WTC11 (cell line): ENCODE measurements around the gene MEGF6. TPM values are rescaled to one million over a fixed set of nuclear protein-coding genes. Genes with fewer than 3 reads are reported as not detected.

Source experiments
- ATAC-seq: fragments of 200-7000 bp; cut with Tn5 transposase; 2 replicates; pipeline ENCODE4 v1.10.0; 2021; ENCODE audit warnings: mild to moderate bottlenecking, moderate library complexity
- CTCF ChIA-PET: fragments of 300-600 bp; sonication (Branson Sonifier 250); formaldehyde crosslinking; loops from one replicate; lab custom pipeline; 2021; ENCODE audit warnings: antibody characterized with exemption; lab: Charles Lee
- POLR2A ChIA-PET: fragments of 350-600 bp; sonication (Branson Sonifier 250); formaldehyde crosslinking; loops from one replicate; lab custom pipeline; 2021; ENCODE audit warnings: antibody characterized with exemption; lab: Charles Lee
- DNase-seq: peaks from one replicate; pipeline ENCODE4 v3.0.0; 2021; ENCODE audit warnings: low spot score
- H3K27ac Mint-ChIP-seq: 2 replicates; pipeline ENCODE4 v1.8.0; 2021; ENCODE audit warnings: mixed read lengths
- H3K27me3 Mint-ChIP-seq: 2 replicates; pipeline ENCODE4 v1.8.0; 2021; ENCODE audit warnings: low read depth, mild to moderate bottlenecking, moderate library complexity, mixed read lengths
- H3K36me3 Mint-ChIP-seq: 2 replicates; pipeline ENCODE4 v1.8.0; 2021; ENCODE audit warnings: mixed read lengths
- H3K4me1 Mint-ChIP-seq: 2 replicates; pipeline ENCODE4 v1.8.0; 2022; ENCODE audit warnings: mixed read lengths
- H3K4me3 Mint-ChIP-seq: 2 replicates; pipeline ENCODE4 v1.8.0; 2021; ENCODE audit warnings: mild to moderate bottlenecking, moderate library complexity, mixed read lengths
- H3K9me3 Mint-ChIP-seq: 2 replicates; pipeline ENCODE4 v1.8.0; 2021; ENCODE audit warnings: mixed read lengths
- ATF1 ChIP-seq: sonication (generic); formaldehyde crosslinking; IDR thresholded peaks from 2 replicates; pipeline ENCODE4 v1.8.1; 2023; ENCODE audit warnings: mild to moderate bottlenecking, moderate library complexity, missing genetic modification reagents
- ATF3 ChIP-seq: sonication (generic); formaldehyde crosslinking; conservative IDR thresholded peaks from 2 replicates; pipeline ENCODE4 v1.8.1; 2022; ENCODE audit warnings: mild to moderate bottlenecking, missing genetic modification reagents
- CREM ChIP-seq: sonication (generic); formaldehyde crosslinking; IDR thresholded peaks from 2 replicates; pipeline ENCODE4 v1.8.1; 2022; ENCODE audit warnings: mild to moderate bottlenecking, missing genetic modification reagents, moderate library complexity
- E2F4 ChIP-seq: sonication (generic); formaldehyde crosslinking; IDR thresholded peaks from 2 replicates; pipeline ENCODE4 v1.8.1; 2022; ENCODE audit warnings: low read depth, mild to moderate bottlenecking, moderate library complexity, missing genetic modification reagents, borderline replicate concordance
- ERG ChIP-seq: fragments of 250-450 bp; sonication (Bioruptor Pico); IDR thresholded peaks from 2 replicates; pipeline ENCODE4 v1.8.0; 2021; ENCODE audit warnings: mild to moderate bottlenecking
- GRHL2 ChIP-seq: fragments of 250-450 bp; sonication (Bioruptor Pico); IDR thresholded peaks from 2 replicates; pipeline ENCODE4 v1.8.0; 2022; ENCODE audit warnings: mild to moderate bottlenecking, moderate library complexity; ENCODE audit not compliant: insufficient replicate concordance, severe bottlenecking
- NFE2L1 ChIP-seq: sonication (generic); formaldehyde crosslinking; IDR thresholded peaks from 2 replicates; pipeline ENCODE4 v1.8.1; 2023; ENCODE audit warnings: missing genetic modification reagents
- NR3C1 ChIP-seq: sonication (generic); formaldehyde crosslinking; conservative IDR thresholded peaks from 2 replicates; pipeline ENCODE4 v1.8.1; 2023; ENCODE audit warnings: low read depth, mild to moderate bottlenecking, missing genetic modification reagents
- TCF7 ChIP-seq: sonication (generic); formaldehyde crosslinking; IDR thresholded peaks from 2 replicates; pipeline ENCODE4 v1.8.0; 2022; ENCODE audit warnings: mild to moderate bottlenecking, low read depth, missing genetic modification reagents, moderate library complexity
- TEAD1 ChIP-seq: sonication (generic); formaldehyde crosslinking; IDR thresholded peaks from 2 replicates; pipeline ENCODE4 v1.8.0; 2022; ENCODE audit warnings: mild to moderate bottlenecking, missing genetic modification reagents
- TEAD4 ChIP-seq: sonication (generic); formaldehyde crosslinking; IDR thresholded peaks from 2 replicates; pipeline ENCODE4 v1.8.0; 2022; ENCODE audit warnings: mild to moderate bottlenecking, missing genetic modification reagents
- ZBTB43 ChIP-seq: sonication (generic); formaldehyde crosslinking; IDR thresholded peaks from 2 replicates; pipeline ENCODE4 v1.8.1; 2023; ENCODE audit warnings: mild to moderate bottlenecking, missing genetic modification reagents
- ZMAT4 ChIP-seq: fragments of 250-450 bp; sonication (Bioruptor Pico); IDR thresholded peaks from 2 replicates; pipeline ENCODE4 v1.9.0; 2021; ENCODE audit warnings: mild to moderate bottlenecking
- ZNF138 ChIP-seq: sonication (generic); formaldehyde crosslinking; conservative IDR thresholded peaks from 2 replicates; pipeline ENCODE4 v1.8.1; 2022; ENCODE audit warnings: mild to moderate bottlenecking, moderate library complexity, missing genetic modification reagents
- ZNF219 ChIP-seq: sonication (generic); formaldehyde crosslinking; IDR thresholded peaks from 2 replicates; pipeline ENCODE4 v1.8.0; 2023; ENCODE audit warnings: missing genetic modification reagents, mild to moderate bottlenecking, borderline replicate concordance
- ZNF263 ChIP-seq: sonication (generic); formaldehyde crosslinking; IDR thresholded peaks from 2 replicates; pipeline ENCODE4 v1.8.1; 2022; ENCODE audit warnings: low read depth, mild to moderate bottlenecking, moderate library complexity, missing genetic modification reagents
- total RNA-seq: library from RNA; stranded (reverse); gene quantifications from 3 replicates; pipeline ENCODE4 v1.2.3, GENCODE V29; 2021
- TF ChIP-seq, protein P1 (sequence below): sonication (generic); formaldehyde crosslinking; IDR thresholded peaks from 2 replicates; pipeline ENCODE4 v1.8.1; 2022; ENCODE audit warnings: missing genetic modification reagents, borderline replicate concordance
- TF ChIP-seq, protein P2 (sequence below): sonication (generic); formaldehyde crosslinking; IDR thresholded peaks from 2 replicates; pipeline ENCODE4 v1.8.0; 2022; ENCODE audit warnings: mild to moderate bottlenecking, missing genetic modification reagents
- TF ChIP-seq, protein P3 (sequence below): sonication (generic); formaldehyde crosslinking; IDR thresholded peaks from 2 replicates; pipeline ENCODE4 v1.8.0; 2022; ENCODE audit warnings: mild to moderate bottlenecking, missing genetic modification reagents

The MEGF6 gene
- total RNA-seq, 1 experiment from 2014 or later = 24.9 TPM

GRCh38 chr1:3467096-3468036 is 143.9 kb downstream of the MEGF6 start:
- CTCF ChIA-PET = interaction anchor here (0.6 to 6.7 kb wide), 4 partner anchors 14 to 98 kb away, joined by 3 to 41 read pairs (median 8); no protein-coding TSS in a partner anchor
- Mint-ChIP-seq H3K4me3 (no peak overlapping the region), H3K4me1 (peaks cover 17% of the 10 kb centered on the region), H3K27ac (no peak overlapping the region), H3K9me3 (no peaks in the 10 kb centered on the region), H3K27me3 (no peaks in the 10 kb centered on the region), H3K36me3 (no peaks in the 10 kb centered on the region)
- TF ChIP-seq TEAD4 (CRISPR knock-in tag) = no peak
- no peak for TF ChIP-seq NFE2L1 (CRISPR knock-in tag)
- TF ChIP-seq GRHL2 = no peak
- TF ChIP-seq CREM (CRISPR knock-in tag) = no peak
- TF ChIP-seq ATF1 (CRISPR knock-in tag) = no peak
- TF ChIP-seq ZNF263 = no peak
- no peak for TF ChIP-seq ERG (CRISPR knock-in tag)
- TF ChIP-seq, protein P1, sequence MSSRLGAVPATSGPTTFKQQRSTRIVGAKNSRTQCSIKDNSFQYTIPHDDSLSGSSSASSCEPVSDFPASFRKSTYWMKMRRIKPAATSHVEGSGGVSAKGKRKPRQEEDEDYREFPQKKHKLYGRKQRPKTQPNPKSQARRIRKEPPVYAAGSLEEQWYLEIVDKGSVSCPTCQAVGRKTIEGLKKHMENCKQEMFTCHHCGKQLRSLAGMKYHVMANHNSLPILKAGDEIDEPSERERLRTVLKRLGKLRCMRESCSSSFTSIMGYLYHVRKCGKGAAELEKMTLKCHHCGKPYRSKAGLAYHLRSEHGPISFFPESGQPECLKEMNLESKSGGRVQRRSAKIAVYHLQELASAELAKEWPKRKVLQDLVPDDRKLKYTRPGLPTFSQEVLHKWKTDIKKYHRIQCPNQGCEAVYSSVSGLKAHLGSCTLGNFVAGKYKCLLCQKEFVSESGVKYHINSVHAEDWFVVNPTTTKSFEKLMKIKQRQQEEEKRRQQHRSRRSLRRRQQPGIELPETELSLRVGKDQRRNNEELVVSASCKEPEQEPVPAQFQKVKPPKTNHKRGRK (CRISPR knock-in tag) = no peak
- no peak for TF ChIP-seq ZBTB43 (CRISPR knock-in tag)
- ATAC-seq (no peak), DNase-seq (peak; percentile 7)
- POLR2A ChIA-PET = no interaction called here

GRCh38 chr1:3466366-3467075 is 144.8 kb downstream of the MEGF6 start:
- H3K9me3 Mint-ChIP-seq = no peaks in the 10 kb centered on the region
- ChIA-PET CTCF (interaction anchor here (2.6 to 6.7 kb wide), 2 partner anchors 13 to 24 kb away, joined by 12 to 41 read pairs; no protein-coding TSS in a partner anchor), POLR2A (no interaction called here)
- H3K27me3 Mint-ChIP-seq = no peaks in the 10 kb centered on the region
- H3K36me3 Mint-ChIP-seq = no peaks in the 10 kb centered on the region
- peak overlapping the region; percentile 32; the same call in 1 of the 2 replicates for H3K27ac Mint-ChIP-seq
- no peak overlapping the region for H3K4me3 Mint-ChIP-seq
- peak; percentile 7 for DNase-seq
- H3K4me1 Mint-ChIP-seq = peaks cover 10% of the 10 kb centered on the region
- no peak for TF ChIP-seq E2F4 (CRISPR knock-in tag)
- TF ChIP-seq NR3C1 = no peak
- no peak for ATAC-seq

DNA sequence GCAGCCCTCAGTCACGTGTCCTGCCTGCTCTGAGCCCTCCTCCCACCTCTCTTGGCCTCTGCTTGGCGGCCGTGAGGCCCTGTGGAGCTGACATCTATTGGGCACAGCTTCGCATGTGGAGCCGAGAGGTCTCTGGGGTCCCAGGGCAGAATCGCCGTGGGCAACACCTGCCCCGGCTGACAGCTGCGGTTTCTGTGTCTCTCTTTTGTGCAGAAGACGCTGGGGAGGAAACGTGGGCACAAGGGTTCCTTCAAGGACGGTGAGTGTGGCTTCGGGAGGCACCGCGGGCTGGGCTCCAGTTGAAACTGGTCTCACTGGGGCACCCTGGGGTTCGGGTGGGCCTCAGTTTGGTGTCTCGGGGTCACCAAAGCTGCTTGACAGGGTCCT is 145.4 kb downstream of the MEGF6 start:
- ChIA-PET CTCF (interaction anchor here (0.7 to 6.7 kb wide), 3 partner anchors 13 to 41 kb away, joined by 6 to 41 read pairs (median 12); no protein-coding TSS in a partner anchor), POLR2A (no interaction called here)
- DNase-seq = peak; percentile 8
- Mint-ChIP-seq H3K27me3 (no peaks in the 10 kb centered on the region), H3K4me1 (peaks cover 8% of the 10 kb centered on the region), H3K9me3 (no peaks in the 10 kb centered on the region), H3K36me3 (no peaks in the 10 kb centered on the region), H3K4me3 (no peak overlapping the region), H3K27ac (peak overlapping the region; percentile 89)
- no peak for ATAC-seq
- TF ChIP-seq ZMAT4 (CRISPR knock-in tag) (no peak), TEAD1 (no peak), TCF7 (CRISPR knock-in tag) (no peak), ZNF138 (CRISPR knock-in tag) (no peak), ATF3 (CRISPR knock-in tag) (no peak), ZNF219 (CRISPR knock-in tag) (no peak)
- TF ChIP-seq, protein P2, sequence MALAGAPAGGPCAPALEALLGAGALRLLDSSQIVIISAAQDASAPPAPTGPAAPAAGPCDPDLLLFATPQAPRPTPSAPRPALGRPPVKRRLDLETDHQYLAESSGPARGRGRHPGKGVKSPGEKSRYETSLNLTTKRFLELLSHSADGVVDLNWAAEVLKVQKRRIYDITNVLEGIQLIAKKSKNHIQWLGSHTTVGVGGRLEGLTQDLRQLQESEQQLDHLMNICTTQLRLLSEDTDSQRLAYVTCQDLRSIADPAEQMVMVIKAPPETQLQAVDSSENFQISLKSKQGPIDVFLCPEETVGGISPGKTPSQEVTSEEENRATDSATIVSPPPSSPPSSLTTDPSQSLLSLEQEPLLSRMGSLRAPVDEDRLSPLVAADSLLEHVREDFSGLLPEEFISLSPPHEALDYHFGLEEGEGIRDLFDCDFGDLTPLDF (CRISPR knock-in tag) = no peak
- TF ChIP-seq, protein P3, sequence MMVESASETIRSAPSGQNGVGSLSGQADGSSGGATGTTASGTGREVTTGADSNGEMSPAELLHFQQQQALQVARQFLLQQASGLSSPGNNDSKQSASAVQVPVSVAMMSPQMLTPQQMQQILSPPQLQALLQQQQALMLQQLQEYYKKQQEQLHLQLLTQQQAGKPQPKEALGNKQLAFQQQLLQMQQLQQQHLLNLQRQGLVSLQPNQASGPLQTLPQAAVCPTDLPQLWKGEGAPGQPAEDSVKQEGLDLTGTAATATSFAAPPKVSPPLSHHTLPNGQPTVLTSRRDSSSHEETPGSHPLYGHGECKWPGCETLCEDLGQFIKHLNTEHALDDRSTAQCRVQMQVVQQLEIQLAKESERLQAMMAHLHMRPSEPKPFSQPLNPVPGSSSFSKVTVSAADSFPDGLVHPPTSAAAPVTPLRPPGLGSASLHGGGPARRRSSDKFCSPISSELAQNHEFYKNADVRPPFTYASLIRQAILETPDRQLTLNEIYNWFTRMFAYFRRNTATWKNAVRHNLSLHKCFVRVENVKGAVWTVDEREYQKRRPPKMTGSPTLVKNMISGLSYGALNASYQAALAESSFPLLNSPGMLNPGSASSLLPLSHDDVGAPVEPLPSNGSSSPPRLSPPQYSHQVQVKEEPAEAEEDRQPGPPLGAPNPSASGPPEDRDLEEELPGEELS (CRISPR knock-in tag) = no peak
